ENCODE results near the gene ANKRD28.

The ANKRD28 gene

DNA sequence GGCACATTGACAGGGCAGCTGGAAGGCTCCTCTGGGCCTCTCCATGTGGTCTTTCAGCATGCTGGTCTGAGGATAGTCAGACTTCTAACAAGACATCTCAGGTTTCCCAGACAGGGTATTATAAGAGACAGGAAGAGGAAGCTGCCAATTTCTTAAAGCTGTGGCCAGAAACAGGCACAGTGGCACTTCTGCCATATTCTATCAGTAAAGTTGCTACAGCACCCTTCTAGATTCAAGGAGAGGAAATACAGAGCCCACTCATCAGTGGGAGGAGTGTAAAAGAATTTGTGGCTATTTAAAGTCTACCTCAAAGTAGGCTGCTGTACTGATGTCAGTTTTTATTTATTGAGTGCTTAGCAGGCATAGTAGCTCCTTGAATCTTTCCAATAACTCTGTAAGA lies 140.8 kb downstream of the ANKRD28 start:
- Histone ChIP-seq H2AK5ac (ENCODE audit: low read length) (no peak overlapping the region), H3K4me3 (ENCODE audit: low read length) (no peak overlapping the region), H3K4ac (ENCODE audit: low read depth, low read length) (no peak overlapping the region), H3K4me1 (ENCODE audit: control insufficient read depth, low read depth, low read length) (no peaks in the 10 kb centered on the region), H3K56ac (ENCODE audit: low read length) (no peak overlapping the region), H3K18ac (ENCODE audit: low read length) (no peak overlapping the region), H2BK5ac (ENCODE audit: low read length) (no peak overlapping the region), H3K9ac (ENCODE audit: low read length) (no peak overlapping the region), H4K8ac (ENCODE audit: low read depth, low read length) (no peak overlapping the region), H3K79me1 (ENCODE audit: low read length) (no peaks in the 10 kb centered on the region), H3K27ac (ENCODE audit: low read depth, low read length) (no peak overlapping the region), H4K5ac (ENCODE audit: low read length) (no peak overlapping the region), H3K27me3 (ENCODE audit: insufficient read depth, low read length, poor library complexity) (no peaks in the 10 kb centered on the region), H3K4me2 (ENCODE audit: low read length) (no peak overlapping the region), H3K23ac (ENCODE audit: low read length) (no peak overlapping the region), H2BK15ac (replicated peaks; ENCODE audit: low read depth) (no peak overlapping the region), H3K79me2 (ENCODE audit: control insufficient read depth, insufficient read depth, low read length) (no peaks in the 10 kb centered on the region), H3K36me3 (ENCODE audit: control insufficient read depth, insufficient read depth, low read length) (no peaks in the 10 kb centered on the region), H2BK120ac (ENCODE audit: low read depth, low read length) (no peak overlapping the region)
- no peak for DNase-seq

DNA sequence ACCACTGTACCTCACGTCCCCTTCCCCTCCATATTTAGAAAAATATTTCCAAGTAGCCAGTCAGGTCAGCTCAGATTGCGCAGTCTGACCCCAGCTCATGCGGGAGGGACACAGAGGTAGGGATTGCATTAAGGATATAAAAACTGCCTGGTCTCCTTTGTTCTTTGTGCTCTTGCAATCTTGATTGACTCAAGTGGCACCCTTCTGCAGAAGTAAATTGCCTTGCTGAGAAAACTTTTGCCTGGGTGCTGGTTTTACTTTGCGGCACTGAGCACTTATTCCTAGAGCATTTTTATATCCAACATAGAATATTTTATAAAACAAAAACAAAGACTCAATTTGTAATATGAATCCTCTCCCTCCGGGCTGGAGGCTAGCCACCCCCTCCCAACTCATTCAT lies 141.4 kb downstream of the ANKRD28 start:
- no peak overlapping the region for H2AK5ac ChIP-seq (ENCODE audit: low read length)
- H3K4me1 ChIP-seq (ENCODE audit: control insufficient read depth, low read depth, low read length) = no peaks in the 10 kb centered on the region
- H3K4ac ChIP-seq (ENCODE audit: low read depth, low read length) = no peak overlapping the region
- no peaks in the 10 kb centered on the region for H3K27me3 ChIP-seq (ENCODE audit: insufficient read depth, low read length, poor library complexity)
- no peak overlapping the region for H3K56ac ChIP-seq (ENCODE audit: low read length)
- H3K9ac ChIP-seq (ENCODE audit: low read length) = no peak overlapping the region
- H3K27ac ChIP-seq (ENCODE audit: low read depth, low read length) = no peak overlapping the region
- no peak overlapping the region for H3K18ac ChIP-seq (ENCODE audit: low read length)
- H3K36me3 ChIP-seq (ENCODE audit: control insufficient read depth, insufficient read depth, low read length) = no peaks in the 10 kb centered on the region
- no peaks in the 10 kb centered on the region for H3K79me1 ChIP-seq (ENCODE audit: low read length)
- H3K79me2 ChIP-seq (ENCODE audit: control insufficient read depth, insufficient read depth, low read length) = no peaks in the 10 kb centered on the region
- no peak overlapping the region for H3K4me3 ChIP-seq (ENCODE audit: low read length)
- no peak for DNase-seq
- H2BK120ac ChIP-seq (ENCODE audit: low read depth, low read length) = no peak overlapping the region
- H2BK5ac ChIP-seq (ENCODE audit: low read length) = no peak overlapping the region
- no peak overlapping the region for H3K23ac ChIP-seq (ENCODE audit: low read length)
- no peak overlapping the region for H2BK15ac ChIP-seq (replicated peaks; ENCODE audit: low read depth)
- no peak overlapping the region for H4K8ac ChIP-seq (ENCODE audit: low read depth, low read length)
- no peak overlapping the region for H3K4me2 ChIP-seq (ENCODE audit: low read length)
- WGBS (ENCODE audit: extremely low coverage, insufficient coverage, low lambda C conversion rate) = no CpG with 5 or more reads among the region's 5 CpGs
- H4K5ac ChIP-seq (ENCODE audit: low read length) = no peak overlapping the region

- no peak overlapping the region for H4K8ac ChIP-seq (ENCODE audit: low read depth, low read length)
- no peak overlapping the region for H3K18ac ChIP-seq (ENCODE audit: low read length)
- 100% methylated on average over 1 of the region's 9 CpGs for WGBS (ENCODE audit: extremely low coverage, insufficient coverage, low lambda C conversion rate)
- H3K23ac ChIP-seq (ENCODE audit: low read length) = no peak overlapping the region
- no peak overlapping the region for H3K9ac ChIP-seq (ENCODE audit: low read length)
- H4K5ac ChIP-seq (ENCODE audit: low read length) = no peak overlapping the region
- no peak overlapping the region for H3K4me2 ChIP-seq (ENCODE audit: low read length)
- no peak overlapping the region for H2BK15ac ChIP-seq (replicated peaks; ENCODE audit: low read depth)
- no peaks in the 10 kb centered on the region for H3K4me1 ChIP-seq (ENCODE audit: control insufficient read depth, low read depth, low read length)
- no peak overlapping the region for H3K56ac ChIP-seq (ENCODE audit: low read length)
- H3K27me3 ChIP-seq (ENCODE audit: insufficient read depth, low read length, poor library complexity) = no peaks in the 10 kb centered on the region
- no peak overlapping the region for H3K4ac ChIP-seq (ENCODE audit: low read depth, low read length)
- H3K27ac ChIP-seq (ENCODE audit: low read depth, low read length) = no peak overlapping the region
- H2BK5ac ChIP-seq (ENCODE audit: low read length) = no peak overlapping the region
- no peaks in the 10 kb centered on the region for H3K36me3 ChIP-seq (ENCODE audit: control insufficient read depth, insufficient read depth, low read length)
- no peak overlapping the region for H3K4me3 ChIP-seq (ENCODE audit: low read length)
- H3K79me2 ChIP-seq (ENCODE audit: control insufficient read depth, insufficient read depth, low read length) = no peaks in the 10 kb centered on the region
- DNase-seq = no peak
- H2AK5ac ChIP-seq (ENCODE audit: low read length) = no peak overlapping the region
- no peaks in the 10 kb centered on the region for H3K79me1 ChIP-seq (ENCODE audit: low read length)
- H2BK120ac ChIP-seq (ENCODE audit: low read depth, low read length) = no peak overlapping the region
These were observed 142.9 kb downstream of the ANKRD28 start for GRCh38 chr3:15654891-15655290.

GRCh38 chr3:15654127-15654526 lies 143.7 kb downstream of the ANKRD28 start:
- H2BK15ac ChIP-seq (replicated peaks; ENCODE audit: low read depth) = no peak overlapping the region
- H3K4me2 ChIP-seq (ENCODE audit: low read length) = no peak overlapping the region
- no peaks in the 10 kb centered on the region for H3K79me2 ChIP-seq (ENCODE audit: control insufficient read depth, insufficient read depth, low read length)
- no peaks in the 10 kb centered on the region for H3K4me1 ChIP-seq (ENCODE audit: control insufficient read depth, low read depth, low read length)
- H2BK5ac ChIP-seq (ENCODE audit: low read length) = no peak overlapping the region
- H3K4ac ChIP-seq (ENCODE audit: low read depth, low read length) = no peak overlapping the region
- H3K79me1 ChIP-seq (ENCODE audit: low read length) = no peaks in the 10 kb centered on the region
- H3K23ac ChIP-seq (ENCODE audit: low read length) = no peak overlapping the region
- H4K5ac ChIP-seq (ENCODE audit: low read length) = no peak overlapping the region
- no peak overlapping the region for H2BK120ac ChIP-seq (ENCODE audit: low read depth, low read length)
- no peak overlapping the region for H3K18ac ChIP-seq (ENCODE audit: low read length)
- no peak overlapping the region for H2AK5ac ChIP-seq (ENCODE audit: low read length)
- H4K8ac ChIP-seq (ENCODE audit: low read depth, low read length) = no peak overlapping the region
- H3K9ac ChIP-seq (ENCODE audit: low read length) = no peak overlapping the region
- no peak overlapping the region for H3K27ac ChIP-seq (ENCODE audit: low read depth, low read length)
- H3K56ac ChIP-seq (ENCODE audit: low read length) = no peak overlapping the region
- H3K27me3 ChIP-seq (ENCODE audit: insufficient read depth, low read length, poor library complexity) = no peaks in the 10 kb centered on the region
- no peaks in the 10 kb centered on the region for H3K36me3 ChIP-seq (ENCODE audit: control insufficient read depth, insufficient read depth, low read length)
- DNase-seq = no peak
- H3K4me3 ChIP-seq (ENCODE audit: low read length) = no peak overlapping the region

DNA sequence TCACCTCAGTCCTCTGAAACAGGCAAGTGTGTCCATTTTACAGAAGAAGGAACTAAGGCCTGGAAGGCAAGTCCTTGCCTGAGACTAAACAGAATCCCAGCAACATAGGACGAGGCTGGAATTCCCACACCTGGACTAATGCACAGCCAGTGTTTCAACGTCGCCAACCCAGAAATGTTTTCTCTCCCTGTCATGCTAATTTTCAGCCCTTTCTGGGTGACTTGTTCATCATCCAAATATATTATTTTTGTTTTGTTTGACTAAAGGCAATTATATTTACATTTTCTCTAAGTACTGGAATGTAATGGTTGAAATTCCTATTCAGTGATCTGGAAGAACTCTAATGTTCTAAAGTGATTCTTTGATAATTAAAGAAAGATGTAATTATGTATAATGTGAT lies 144.5 kb downstream of the ANKRD28 start:
- Histone ChIP-seq H2BK5ac (ENCODE audit: low read length) (no peak overlapping the region), H2AK5ac (ENCODE audit: low read length) (no peak overlapping the region), H3K4me3 (ENCODE audit: low read length) (no peak overlapping the region), H2BK15ac (replicated peaks; ENCODE audit: low read depth) (no peak overlapping the region), H4K8ac (ENCODE audit: low read depth, low read length) (no peak overlapping the region), H2BK120ac (ENCODE audit: low read depth, low read length) (no peak overlapping the region), H3K27me3 (ENCODE audit: insufficient read depth, low read length, poor library complexity) (no peaks in the 10 kb centered on the region), H3K9ac (ENCODE audit: low read length) (no peak overlapping the region), H4K5ac (ENCODE audit: low read length) (no peak overlapping the region), H3K4me1 (ENCODE audit: control insufficient read depth, low read depth, low read length) (no peaks in the 10 kb centered on the region), H3K36me3 (ENCODE audit: control insufficient read depth, insufficient read depth, low read length) (no peaks in the 10 kb centered on the region), H3K4ac (ENCODE audit: low read depth, low read length) (no peak overlapping the region), H3K4me2 (ENCODE audit: low read length) (no peak overlapping the region), H3K56ac (ENCODE audit: low read length) (no peak overlapping the region), H3K18ac (ENCODE audit: low read length) (no peak overlapping the region), H3K27ac (ENCODE audit: low read depth, low read length) (no peak overlapping the region), H3K79me1 (ENCODE audit: low read length) (no peaks in the 10 kb centered on the region), H3K79me2 (ENCODE audit: control insufficient read depth, insufficient read depth, low read length) (no peaks in the 10 kb centered on the region), H3K23ac (ENCODE audit: low read length) (no peak overlapping the region)
- WGBS (ENCODE audit: extremely low coverage, insufficient coverage, low lambda C conversion rate) = no CpG with 5 or more reads among the region's 3 CpGs
- no peak for DNase-seq

GRCh38 chr3:15651396-15651795 lies 146.4 kb downstream of the ANKRD28 start:
- WGBS (ENCODE audit: extremely low coverage, insufficient coverage, low lambda C conversion rate) = no CpG with 5 or more reads among the region's 8 CpGs
- no peak overlapping the region for H3K4ac ChIP-seq (ENCODE audit: low read depth, low read length)
- no peaks in the 10 kb centered on the region for H3K36me3 ChIP-seq (ENCODE audit: control insufficient read depth, insufficient read depth, low read length)
- H3K79me1 ChIP-seq (ENCODE audit: low read length) = no peaks in the 10 kb centered on the region
- H3K9ac ChIP-seq (ENCODE audit: low read length) = no peak overlapping the region
- H3K4me1 ChIP-seq (ENCODE audit: control insufficient read depth, low read depth, low read length) = no peaks in the 10 kb centered on the region
- no peak overlapping the region for H4K8ac ChIP-seq (ENCODE audit: low read depth, low read length)
- H3K56ac ChIP-seq (ENCODE audit: low read length) = no peak overlapping the region
- H3K4me2 ChIP-seq (ENCODE audit: low read length) = no peak overlapping the region
- H2BK5ac ChIP-seq (ENCODE audit: low read length) = no peak overlapping the region
- H3K27me3 ChIP-seq (ENCODE audit: insufficient read depth, low read length, poor library complexity) = no peaks in the 10 kb centered on the region
- no peak overlapping the region for H2BK15ac ChIP-seq (replicated peaks; ENCODE audit: low read depth)
- H3K18ac ChIP-seq (ENCODE audit: low read length) = no peak overlapping the region
- H4K5ac ChIP-seq (ENCODE audit: low read length) = no peak overlapping the region
- no peak overlapping the region for H3K4me3 ChIP-seq (ENCODE audit: low read length)
- no peak for DNase-seq
- no peak overlapping the region for H3K27ac ChIP-seq (ENCODE audit: low read depth, low read length)
- no peak overlapping the region for H3K23ac ChIP-seq (ENCODE audit: low read length)
- H3K79me2 ChIP-seq (ENCODE audit: control insufficient read depth, insufficient read depth, low read length) = no peaks in the 10 kb centered on the region
- H2AK5ac ChIP-seq (ENCODE audit: low read length) = no peak overlapping the region
- H2BK120ac ChIP-seq (ENCODE audit: low read depth, low read length) = no peak overlapping the region

All from mesendoderm (in vitro differentiated cells).